Measurements from ENCODE around the gene BBLN. TPM values are rescaled to one million over a fixed set of nuclear protein-coding genes. Genes with fewer than 3 reads are reported as not detected.
A peak's percentile ranks its signal among the peaks of the same experiment; 100 is the strongest.

The BBLN gene
- polyA plus RNA-seq, 1 donor = 31.8 TPM

- no peak for DNase-seq
Observed at GRCh38 chr9:128143525-128144238, 16.4 kb upstream of the BBLN start.

GRCh38 chr9:128144239-128145181 lies 15.6 kb upstream of the BBLN start:
- no peak for DNase-seq

GRCh38 chr9:128145536-128145935 lies 14.5 kb upstream of the BBLN start:
- peak; percentile 66 for DNase-seq

- no peak for DNase-seq
Observed at GRCh38 chr9:128145951-128146351, 14.1 kb upstream of the BBLN start.

DNA sequence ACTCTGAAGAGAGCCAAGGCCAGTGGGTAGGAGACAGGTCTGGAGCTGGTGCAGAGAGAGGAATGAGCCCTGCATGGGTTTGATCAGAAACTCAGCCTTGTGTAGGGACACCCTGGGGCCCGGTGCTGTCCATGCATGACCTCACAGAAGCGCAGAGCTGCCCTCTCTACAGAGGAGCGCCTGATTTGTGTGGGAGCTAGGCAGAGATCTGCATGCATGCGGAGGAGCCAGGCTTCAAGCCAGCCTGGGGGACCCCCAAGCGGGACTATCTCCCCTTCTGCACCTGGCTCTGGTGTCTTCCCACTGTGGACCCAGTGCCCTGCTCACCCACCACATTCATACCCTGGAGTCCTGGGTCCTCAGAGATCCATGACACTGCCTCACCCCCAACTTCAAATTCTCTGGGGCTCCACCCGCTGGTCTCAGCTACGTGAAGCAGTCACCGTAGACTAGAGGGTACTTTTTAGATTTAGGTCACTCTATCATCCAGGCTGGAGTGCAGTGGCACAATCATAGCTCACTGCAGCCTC lies 13.4 kb upstream of the BBLN start:
- DNase-seq = no peak

DNA sequence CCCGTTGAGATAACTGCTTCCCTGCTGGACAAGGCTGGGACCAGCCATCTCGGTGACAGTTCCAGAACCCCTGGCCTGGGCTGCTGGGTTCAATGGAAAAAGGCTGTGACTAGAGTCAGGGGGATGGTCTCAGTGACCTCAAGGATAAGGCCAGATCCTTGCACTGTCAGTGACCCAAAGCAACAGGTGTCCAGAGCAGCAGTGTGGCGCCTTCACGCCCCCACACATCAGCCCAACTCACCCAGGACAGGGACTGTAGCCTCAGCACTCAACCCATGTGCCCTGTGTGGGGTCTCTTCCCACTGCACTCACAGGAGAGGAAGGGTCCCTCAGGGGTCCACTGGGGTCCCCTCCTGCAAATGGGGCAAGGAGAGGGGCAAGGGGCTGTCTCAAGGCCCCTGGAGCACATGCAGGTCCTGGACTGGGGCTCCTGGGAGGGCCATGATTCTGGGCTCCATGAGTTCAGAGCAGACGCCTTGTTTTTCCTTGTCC lies 11.5 kb upstream of the BBLN start:
- no peak for DNase-seq

GRCh38 chr9:128149001-128149701 lies 10.9 kb upstream of the BBLN start, which contains the start of gene LCN2:
Gene LCN2 (plus strand): TSS chr9:128149453. CDS start chr9:128149526, 73 bp downstream.
- DNase-seq = no peak

DNA sequence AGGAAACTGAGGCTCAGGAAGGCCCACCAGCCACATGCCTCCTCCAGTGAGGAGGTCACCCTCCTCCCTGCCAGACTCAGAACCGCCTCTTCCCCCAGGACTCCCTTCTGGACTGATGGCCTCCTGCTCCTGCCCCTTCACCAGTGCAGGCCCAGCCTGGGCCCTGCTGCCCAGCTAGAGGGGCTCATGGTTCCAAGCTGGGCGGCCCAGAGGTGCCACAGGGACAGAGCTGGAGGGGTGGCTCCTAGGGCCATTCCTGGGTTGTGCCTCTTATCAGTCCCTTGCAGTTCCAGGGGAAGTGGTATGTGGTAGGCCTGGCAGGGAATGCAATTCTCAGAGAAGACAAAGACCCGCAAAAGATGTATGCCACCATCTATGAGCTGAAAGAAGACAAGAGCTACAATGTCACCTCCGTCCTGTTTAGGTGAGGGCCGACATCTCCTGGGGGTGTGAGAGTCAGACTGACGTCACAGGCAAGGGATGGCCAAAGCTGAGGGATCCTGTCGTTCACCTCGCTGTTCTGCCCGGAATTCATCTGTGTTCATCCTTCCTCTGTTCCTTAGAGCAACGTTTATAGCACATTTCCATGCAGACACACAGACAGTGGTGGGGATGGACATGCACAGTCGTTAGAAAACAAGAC lies 10.0 kb upstream of the BBLN start:
- no peak for DNase-seq

GRCh38 chr9:128150594-128151308 lies 9.3 kb upstream of the BBLN start:
- no peak for DNase-seq

DNA sequence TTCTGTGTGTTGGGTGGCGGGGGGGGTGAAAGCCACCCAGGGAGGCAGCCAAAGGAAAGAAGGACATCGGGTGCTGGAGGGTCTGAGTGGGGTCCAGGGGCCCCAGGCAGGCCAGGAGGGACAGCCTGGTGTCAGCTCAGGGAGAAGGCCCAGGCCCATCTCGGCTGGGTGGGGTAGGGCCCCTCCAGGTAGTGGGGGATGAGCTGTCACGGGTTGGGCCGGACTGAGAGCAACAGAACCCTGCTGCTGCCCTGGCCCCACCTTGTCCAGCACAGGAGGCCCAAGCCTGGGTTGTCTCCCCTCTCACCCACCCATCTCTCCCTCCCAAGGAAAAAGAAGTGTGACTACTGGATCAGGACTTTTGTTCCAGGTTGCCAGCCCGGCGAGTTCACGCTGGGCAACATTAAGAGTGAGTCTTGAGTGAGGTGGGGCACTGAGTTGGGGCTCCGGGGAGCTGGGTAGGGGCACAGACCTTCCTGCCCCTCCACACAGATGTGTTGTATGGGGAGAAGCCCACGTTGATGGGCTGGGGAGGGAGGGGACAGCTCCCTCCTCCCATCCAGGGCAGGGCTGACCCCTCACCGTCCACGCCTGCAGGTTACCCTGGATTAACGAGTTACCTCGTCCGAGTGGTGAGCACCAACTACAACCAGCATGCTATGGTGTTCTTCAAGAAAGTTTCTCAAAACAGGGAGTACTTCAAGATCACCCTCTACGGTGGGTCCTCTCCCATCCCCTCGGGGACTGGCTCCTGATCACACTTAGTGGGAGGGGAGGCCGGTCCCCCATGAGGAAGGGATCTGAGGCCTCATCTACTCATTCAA lies 8.5 kb upstream of the BBLN start:
- no peak for DNase-seq

DNA sequence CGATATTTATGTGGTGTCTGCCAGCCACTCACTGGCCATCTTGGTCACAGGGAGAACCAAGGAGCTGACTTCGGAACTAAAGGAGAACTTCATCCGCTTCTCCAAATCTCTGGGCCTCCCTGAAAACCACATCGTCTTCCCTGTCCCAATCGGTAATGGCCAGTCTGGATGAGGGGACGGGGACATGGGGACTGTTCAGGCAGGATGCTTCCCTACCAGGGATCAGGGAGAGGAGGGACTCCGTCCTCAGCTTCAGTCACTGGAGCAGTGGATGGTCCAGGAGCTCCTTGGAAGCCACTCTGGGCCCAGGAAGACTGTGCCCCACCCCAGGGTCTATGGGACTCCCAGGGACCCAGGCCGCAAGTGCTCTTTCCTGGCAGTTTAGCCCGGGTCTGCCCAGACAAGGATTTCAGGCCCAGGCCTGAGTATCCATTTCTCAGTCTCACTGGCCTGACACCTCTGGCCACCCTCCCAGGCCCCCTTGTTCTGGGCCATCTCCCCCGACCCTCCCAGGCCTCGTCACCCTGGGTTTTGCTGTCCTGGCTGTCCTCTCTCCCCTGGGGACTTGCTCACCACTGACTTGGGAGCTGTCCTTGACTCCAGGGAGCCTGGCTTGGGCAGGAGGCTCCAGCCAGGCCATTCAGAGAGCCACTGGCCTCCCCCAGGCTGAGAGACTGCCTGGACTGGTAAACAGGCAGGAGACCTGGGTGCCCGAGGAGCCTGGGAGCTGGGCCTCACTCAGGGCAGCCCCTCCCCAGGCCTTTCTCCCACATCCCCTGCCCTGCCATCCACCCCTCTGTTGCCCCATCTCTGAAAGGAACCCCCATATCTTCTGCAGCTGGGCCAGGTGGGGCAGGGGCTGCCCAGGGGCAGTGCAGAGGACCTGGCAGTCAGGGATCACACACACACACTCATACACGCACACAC lies 7.7 kb upstream of the BBLN start:
- no peak for DNase-seq

DNA sequence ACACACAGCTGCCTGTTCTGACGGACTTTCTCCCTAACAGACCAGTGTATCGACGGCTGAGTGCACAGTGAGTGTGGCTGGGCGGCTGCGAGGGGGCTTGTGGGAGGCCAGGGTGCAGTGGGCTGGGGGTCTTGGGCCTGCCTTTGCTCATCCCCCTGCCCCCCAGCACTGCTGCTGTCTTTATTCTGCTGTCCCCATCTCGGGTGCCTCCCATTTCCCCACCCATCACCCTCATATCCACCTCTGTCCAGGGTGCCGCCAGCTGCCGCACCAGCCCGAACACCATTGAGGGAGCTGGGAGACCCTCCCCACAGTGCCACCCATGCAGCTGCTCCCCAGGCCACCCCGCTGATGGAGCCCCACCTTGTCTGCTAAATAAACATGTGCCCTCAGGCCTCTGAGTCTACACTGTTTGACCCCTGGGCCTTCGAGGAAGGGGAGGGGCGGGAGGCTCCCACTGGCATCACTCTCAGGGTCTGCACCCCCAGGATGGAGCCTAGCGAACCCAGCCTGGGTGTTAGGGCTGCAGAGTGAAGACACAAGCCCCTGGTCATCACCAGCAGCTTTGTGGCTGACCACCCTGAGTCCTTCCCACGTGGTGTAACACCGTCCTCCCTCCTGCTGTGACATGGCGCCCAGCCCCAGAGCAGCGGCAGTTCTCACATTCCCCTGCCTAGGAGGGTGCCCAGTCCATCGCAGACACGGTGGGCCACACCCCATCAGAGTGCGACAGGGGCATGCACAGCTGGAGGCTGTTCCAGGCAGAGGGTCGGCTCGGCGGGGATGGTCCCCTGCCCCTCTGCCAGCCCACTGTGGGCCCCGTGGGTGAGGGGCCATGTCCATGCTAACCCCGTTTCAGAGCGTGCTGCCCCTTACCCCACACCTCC lies 6.8 kb upstream of the BBLN start:
- DNase-seq = no peak

DNA sequence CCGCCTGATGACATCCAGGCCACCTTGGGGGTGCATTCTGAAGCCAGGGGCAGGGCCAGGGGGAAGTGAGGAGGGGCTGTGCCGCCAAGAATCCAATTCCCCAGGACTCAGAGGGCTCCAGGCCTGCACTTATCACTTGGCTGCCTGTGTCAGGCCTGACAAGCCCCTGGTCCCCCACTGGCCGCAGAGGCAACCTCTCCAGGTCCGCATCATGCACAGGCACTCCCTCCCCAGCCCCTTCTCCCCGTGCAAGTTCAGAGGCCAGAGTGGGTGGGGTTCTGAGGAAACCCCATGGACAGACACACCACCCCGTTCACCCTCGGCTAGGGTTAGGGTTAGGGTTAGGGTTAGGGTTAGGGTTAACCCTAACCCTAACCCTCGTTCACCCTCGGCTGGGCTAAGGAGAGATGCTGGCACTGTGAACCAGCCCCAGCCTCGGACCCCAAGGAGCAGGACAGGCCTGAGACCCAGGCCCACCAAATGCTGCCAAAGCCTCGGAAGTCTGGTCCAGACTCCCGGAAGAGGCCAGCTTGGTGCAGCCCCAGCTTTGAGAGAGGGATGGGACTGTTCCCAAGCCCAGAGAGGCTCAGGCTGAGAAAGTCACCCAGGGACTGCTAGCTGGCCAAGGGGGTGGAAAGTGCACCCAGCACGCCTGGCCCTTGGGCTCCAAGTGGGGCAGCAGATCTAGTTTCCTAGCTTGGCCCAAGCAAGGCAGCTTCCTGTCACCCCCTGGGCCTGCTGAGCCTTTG lies 5.9 kb upstream of the BBLN start:
- DNase-seq = no peak

DNA sequence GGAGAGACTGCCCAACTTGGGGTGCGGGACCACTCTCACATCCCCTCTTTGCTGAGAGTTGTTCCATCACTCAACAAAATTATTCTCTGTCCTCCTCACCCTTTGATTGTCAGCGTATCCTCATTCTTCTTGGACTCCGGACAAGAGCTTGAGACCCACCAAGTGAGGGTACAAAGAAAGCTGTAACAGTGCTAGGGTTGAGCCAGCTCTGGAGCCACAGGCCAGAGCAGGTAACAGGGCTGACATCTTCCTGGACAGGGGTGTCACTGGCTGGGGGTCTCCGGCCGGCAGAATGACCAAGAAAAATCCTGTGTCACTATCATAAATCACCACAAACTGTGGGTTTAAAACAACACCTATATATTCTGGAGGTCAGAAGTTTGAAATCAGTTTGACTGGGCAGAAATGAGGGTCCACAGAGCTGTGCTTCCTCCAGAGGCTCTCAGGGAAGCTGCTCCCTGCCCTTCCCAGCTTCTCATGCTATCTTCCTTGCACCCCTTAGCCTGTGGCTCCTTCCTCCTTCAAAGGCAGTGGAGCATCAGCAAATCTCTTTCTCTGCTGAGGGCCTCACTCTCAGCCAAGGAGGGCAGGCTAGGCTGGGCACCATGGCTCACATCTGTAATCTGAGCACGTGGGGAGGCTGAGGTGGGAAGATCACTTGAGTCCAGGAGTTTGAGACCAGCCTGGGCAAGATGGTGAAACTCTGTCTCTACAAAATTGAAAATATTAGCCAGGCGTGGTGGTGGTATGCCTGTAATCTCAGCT lies 4.1 kb upstream of the BBLN start:
- DNase-seq = no peak

DNA sequence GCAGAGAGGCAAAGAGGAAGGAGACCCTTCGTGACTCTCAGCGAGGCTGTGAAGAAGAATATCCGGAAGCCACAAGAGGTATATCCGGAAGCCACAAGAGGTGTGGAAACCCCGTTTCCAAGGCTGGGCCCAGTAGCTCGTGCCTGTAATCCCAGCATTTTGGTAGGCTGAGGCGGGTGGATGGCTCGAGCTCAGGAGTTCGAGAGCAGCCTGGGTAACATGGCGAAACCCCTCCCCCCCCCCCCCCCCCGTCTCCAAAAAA lies 612 bp upstream of the BBLN start:
- no peak for DNase-seq

DNA sequence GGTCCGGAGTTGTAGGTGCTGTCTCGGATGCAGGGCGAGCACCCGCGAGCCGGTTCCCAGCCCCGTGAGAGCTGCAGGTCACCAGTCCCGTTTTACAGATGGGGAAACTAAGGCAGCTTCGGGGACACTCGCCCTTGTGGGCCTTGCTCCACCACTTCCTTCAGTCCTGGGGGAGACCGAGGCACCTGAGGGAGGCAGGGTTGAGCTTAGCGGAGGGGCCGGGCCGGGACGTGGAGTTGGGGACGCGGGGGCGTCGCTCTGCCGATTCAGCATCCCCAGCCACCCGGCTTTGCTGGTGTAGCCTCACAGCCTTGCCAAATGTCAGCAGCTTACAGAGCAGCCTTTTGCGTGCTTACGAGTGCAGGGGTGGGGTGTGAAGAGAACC lies 530 bp downstream of the BBLN start:
- no peak for DNase-seq

Data from left kidney (tissue), 2 donors.